ENCODE results near the gene SERPINI2.

SERPINI2 gene, protein sequence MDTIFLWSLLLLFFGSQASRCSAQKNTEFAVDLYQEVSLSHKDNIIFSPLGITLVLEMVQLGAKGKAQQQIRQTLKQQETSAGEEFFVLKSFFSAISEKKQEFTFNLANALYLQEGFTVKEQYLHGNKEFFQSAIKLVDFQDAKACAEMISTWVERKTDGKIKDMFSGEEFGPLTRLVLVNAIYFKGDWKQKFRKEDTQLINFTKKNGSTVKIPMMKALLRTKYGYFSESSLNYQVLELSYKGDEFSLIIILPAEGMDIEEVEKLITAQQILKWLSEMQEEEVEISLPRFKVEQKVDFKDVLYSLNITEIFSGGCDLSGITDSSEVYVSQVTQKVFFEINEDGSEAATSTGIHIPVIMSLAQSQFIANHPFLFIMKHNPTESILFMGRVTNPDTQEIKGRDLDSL

DNA sequence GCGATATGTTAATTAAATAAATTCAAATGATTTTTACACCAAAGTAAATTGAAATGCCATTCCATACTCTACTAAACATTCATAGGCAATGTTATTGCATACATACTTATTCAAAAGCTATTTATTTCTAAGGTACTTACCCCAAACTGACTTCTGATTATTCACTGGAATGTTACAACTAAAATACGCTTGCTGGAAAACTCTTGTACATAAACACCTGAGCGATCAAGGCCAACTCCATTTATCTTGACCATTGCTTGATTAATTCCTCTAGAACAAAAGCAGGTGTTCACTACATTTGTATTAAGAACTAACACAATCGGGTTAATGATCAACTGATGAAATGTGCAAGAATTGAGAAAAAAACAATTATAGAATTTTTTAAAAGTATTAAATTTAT is at the start of gene SERPINI2:
TSS of gene SERPINI2 (minus strand) at position 180 of the 400 bp plus-strand sequence. CDS start 2,208 bp downstream, outside the sequence.
- TF ChIP-seq GATA3 (IDR thresholded peaks at IDR 0.05; ENCODE audit: low read depth, low read length): no peak
- no peak for TF ChIP-seq GATA2 (IDR thresholded peaks at IDR 0.05; ENCODE audit: low read depth, low read length)

DNA sequence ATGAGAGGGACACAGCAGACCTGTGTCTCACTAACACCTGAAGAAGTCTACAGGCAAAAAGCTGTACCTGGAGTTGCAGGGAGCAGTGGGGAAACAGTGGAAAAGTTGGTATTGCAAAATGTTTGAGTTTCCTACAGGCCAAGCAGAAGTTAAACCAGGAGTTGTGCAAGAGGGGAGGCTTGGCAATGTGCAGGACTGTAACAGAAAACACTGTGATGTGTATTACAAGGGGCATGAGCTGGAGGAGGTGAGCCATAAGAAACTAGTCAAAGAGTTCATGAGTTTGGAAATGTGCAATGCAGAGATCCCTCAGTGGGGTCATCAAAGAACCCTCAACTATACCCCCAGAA is 47.1 kb upstream of the SERPINI2 start:
- TF ChIP-seq GATA3 (IDR thresholded peaks at IDR 0.05; ENCODE audit: low read depth, low read length) (no peak), GATA2 (IDR thresholded peaks at IDR 0.05; ENCODE audit: low read depth, low read length) (no peak)

DNA sequence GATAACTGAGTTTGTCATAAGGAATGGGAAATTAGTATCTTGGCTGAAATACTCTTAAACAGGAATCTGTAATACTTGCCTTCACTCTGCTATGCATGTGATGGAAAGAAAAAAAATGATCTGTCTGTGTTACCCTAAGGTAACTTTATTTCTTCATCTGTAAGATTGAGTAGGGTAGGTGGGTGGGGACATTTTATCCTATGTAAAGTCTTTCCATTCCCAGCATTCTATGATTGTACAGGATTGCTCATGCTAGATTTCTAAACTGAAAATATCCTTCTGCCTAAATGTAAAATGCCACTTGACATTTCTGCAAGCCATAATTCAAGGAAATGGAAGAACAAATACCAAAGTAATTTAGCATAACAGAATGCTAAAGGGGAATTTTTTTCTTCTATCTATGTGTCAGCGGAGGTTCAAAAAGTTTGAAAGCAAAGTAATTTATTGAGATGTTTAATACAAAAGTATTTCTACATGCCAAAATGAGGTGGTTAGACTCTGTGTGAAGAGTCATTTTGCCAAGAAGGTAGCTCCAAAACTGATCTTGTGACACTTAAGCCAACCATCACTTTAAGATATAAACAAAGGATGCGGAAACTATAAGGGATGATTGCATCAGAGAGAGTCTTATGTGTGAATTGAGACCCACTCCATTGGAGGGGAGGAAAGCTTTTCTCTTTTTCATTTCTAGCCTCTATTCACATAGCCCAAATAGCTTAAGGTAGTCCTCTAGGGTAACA is 46.6 kb upstream of the SERPINI2 start:
- no peak for TF ChIP-seq GATA3 (IDR thresholded peaks at IDR 0.05; ENCODE audit: low read depth, low read length)
- no peak for TF ChIP-seq GATA2 (IDR thresholded peaks at IDR 0.05; ENCODE audit: low read depth, low read length)

DNA sequence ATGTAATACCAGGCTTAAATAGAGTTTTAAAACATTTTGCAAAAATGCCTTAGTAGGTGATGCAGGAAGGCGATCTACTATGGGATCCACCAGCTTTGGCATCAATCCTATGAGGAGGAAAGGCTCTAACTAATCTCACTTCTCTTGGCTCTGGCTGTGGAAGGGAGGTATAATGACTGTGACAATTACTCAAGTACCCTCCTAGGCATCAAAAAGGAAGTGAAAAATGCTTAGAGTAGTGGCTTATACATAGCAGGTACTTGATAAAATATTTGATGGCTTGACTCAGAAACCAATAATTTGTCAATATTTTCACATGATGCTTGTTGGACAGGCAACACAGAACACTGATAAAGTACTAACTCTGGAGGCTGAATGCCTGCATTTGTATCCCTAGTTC is 34.1 kb upstream of the SERPINI2 start:
- TF ChIP-seq GATA2 (IDR thresholded peaks at IDR 0.05; ENCODE audit: low read depth, low read length): no peak

DNA sequence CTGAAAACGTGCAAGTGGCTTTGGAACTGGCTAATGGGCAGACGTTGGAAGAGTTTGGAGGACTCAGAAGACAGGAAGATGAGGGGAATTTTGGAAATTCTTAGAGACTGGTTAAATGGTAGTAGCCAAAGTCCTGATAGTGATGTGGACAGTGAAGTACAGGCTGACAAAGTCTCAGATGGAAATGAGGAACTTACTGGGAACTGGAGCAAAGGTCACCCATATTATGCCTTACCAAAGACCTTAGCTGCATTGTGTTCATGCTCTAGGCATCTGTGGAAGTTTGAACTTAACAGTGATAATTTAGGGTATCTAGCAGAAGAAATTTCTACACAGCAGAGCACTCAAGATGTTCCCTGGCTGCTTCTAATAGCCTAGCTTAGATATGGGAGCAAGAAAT is 28.6 kb upstream of the SERPINI2 start:
- TF ChIP-seq GATA3 (IDR thresholded peaks at IDR 0.05; ENCODE audit: low read depth, low read length) (no peak), GATA2 (IDR thresholded peaks at IDR 0.05; ENCODE audit: low read depth, low read length) (no peak)

DNA sequence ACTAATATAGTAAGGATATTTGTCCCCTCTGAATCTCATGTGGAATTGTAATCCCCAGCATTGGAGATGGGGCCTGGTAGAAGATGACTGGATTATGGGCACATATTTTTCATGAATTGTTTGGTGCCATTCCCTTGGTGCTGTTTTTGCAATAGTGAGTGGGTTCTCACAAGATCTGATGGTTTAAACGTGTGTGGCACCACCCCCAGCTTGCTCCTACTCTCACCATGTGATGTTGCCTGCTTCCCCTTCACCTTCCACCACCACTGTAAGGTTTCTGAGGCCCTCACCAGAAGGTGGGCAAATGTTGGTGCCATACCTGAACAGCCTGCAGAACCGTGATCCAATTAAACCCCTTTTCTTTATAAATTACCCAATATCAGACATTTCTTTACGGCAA is 28.1 kb upstream of the SERPINI2 start:
- no peak for TF ChIP-seq GATA3 (IDR thresholded peaks at IDR 0.05; ENCODE audit: low read depth, low read length)
- no peak for TF ChIP-seq GATA2 (IDR thresholded peaks at IDR 0.05; ENCODE audit: low read depth, low read length)

DNA sequence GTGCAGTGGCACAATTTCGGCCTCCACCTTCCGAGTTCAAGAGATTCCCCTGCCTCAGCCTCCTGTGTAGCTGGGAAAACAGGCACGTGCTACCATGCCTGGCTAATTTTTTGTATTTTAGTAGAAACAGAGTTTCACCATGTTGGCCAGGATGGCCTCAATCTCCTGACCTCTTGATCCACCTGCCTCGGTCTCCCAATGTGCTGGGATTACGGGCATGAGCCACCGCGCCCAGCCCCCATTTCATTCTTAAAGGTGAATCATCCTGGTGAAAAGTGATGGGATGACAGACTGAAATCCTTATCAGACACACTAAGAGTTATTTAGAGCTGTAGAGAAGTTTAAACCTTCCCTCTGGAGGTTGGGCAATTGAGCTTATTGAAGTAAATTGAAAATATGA is 24.1 kb upstream of the SERPINI2 start:
- TF ChIP-seq GATA2 (IDR thresholded peaks at IDR 0.05; ENCODE audit: low read depth, low read length) (no peak), GATA3 (IDR thresholded peaks at IDR 0.05; ENCODE audit: low read depth, low read length) (no peak)

DNA sequence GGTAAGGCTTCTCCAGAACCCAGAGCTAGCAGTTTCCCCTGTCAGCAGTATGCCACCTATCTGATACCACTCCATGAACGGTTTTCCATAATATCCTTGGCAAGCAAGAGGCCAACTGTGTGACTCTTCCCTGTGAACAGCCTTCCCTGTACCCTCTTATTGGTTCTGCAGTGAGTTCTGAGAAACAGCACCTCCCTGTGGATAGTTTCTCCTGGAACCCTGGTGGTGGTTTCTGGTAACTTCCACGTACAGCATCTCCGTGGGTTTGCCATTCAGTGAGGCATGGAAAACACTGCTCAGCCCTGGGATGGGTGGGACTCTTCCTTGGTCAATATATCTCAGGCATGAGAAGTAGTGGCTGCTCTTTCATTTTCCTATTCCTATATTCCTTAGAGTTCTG is 19.4 kb upstream of the SERPINI2 start:
- no peak for TF ChIP-seq GATA3 (IDR thresholded peaks at IDR 0.05; ENCODE audit: low read depth, low read length)
- no peak for TF ChIP-seq GATA2 (IDR thresholded peaks at IDR 0.05; ENCODE audit: low read depth, low read length)

DNA sequence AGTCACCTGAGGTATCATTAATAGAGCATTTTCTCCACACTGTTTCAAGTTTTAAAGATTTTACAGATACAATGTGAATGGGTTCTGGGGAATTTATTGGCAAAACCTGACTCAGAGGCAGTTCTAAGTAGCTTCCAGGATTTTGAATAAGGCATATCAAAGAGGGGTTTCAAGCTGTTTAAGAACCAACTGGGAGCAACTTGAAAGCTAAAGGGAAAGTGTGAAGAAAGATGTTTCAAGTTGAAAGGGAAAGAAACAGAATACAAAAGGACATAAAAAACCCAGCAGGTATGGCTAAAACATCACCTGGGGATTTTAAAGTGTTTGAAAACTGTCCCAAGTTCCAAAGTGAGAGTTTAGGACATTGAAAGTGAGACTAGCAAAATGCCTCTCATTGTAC is 17.8 kb upstream of the SERPINI2 start:
- TF ChIP-seq GATA2 (IDR thresholded peaks at IDR 0.05; ENCODE audit: low read depth, low read length) (no peak), GATA3 (IDR thresholded peaks at IDR 0.05; ENCODE audit: low read depth, low read length) (no peak)

DNA sequence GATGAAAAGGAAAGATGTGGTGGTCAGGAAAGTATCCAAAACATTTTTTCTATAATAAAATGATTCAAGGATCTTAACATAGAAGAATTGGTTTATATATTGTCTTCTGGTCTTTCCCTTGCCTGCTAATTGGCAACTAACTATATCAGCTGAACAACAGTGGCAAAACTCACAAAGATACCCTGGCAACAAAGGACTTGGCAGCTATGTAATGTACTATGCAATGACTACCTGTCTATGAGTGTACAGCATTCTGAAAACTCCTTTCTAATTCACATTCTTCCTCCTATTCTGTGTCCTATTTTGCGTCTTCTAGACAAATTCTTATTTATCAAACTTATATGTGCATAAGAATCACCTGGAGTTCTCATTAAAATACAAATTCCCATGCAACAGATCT is 15.7 kb upstream of the SERPINI2 start:
- TF ChIP-seq GATA3 (IDR thresholded peaks at IDR 0.05; ENCODE audit: low read depth, low read length): no peak
- no peak for TF ChIP-seq GATA2 (IDR thresholded peaks at IDR 0.05; ENCODE audit: low read depth, low read length)

DNA sequence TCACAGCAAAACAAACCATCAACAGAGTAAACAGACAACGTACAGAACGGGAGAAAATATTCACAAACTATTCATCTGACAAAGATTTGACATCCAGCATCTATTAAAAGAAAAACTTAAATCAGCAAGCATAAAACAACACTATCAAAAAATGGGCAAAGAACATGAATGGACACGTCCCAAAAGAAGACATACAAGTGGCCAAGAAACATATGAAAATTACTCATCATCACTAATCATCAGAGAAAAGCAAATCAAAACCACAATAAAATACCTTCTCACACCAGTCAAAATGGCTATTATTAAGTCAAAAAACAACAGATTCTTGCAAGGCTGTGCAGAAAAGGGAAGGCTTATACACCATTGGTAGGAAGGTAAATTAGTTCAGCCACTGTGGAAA is 13.7 kb upstream of the SERPINI2 start:
- TF ChIP-seq GATA2 (IDR thresholded peaks at IDR 0.05; ENCODE audit: low read depth, low read length) (no peak), GATA3 (IDR thresholded peaks at IDR 0.05; ENCODE audit: low read depth, low read length) (no peak)

DNA sequence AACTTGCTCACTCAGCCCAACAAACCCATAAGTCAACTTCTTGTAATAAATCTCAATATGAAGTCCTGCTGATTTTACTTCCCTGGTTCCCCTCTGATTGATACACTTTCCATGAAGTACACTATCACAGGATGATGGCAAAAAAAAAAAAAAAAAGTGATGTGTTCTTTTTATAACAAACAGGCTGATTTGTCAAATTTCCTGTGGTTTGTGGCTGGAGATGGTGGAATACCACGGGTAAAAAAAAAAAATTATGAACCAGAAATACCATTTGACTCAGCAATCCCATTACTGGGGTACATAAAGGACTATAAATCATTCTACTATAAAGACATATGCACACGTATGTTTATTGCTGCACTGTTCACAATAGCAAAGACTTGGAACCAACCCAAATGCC is 10.7 kb upstream of the SERPINI2 start:
- TF ChIP-seq GATA3 (IDR thresholded peaks at IDR 0.05; ENCODE audit: low read depth, low read length) (no peak), GATA2 (IDR thresholded peaks at IDR 0.05; ENCODE audit: low read depth, low read length) (no peak)

DNA sequence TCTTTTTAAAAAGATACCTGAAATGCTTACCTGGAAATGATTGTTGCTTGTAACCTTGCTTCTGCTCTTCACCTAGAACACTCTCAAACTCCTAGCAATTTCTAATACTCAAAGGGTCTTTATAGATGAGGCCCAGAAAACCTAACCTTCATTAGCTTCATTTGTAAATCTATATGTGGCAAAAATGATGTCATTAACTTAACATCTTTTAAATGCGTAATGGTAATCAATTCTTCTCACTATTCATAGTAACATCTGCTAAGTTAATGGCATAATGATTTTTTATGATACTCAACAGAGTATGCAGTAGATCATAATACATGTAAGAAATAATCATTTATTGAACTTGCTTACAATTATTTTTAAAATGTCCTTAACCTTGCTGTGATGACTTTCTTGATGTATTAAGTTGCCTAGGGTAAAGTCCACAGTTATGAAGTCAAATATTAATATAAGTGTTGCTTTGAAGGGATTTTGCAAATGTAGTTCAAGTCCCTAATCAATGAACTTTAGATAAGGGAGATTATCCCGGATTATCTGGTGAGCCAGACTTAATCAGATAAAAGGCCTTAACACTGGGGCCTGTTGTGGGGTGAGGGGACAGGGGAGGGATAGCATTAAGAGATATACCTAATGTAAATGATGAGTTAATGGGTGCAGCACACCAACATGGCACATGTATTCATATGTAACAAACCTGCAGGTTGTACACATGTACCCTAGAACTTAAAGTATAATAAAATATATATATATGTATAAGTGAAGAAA is 10.1 kb upstream of the SERPINI2 start:
- TF ChIP-seq GATA3 (IDR thresholded peaks at IDR 0.05; ENCODE audit: low read depth, low read length): no peak
- TF ChIP-seq GATA2 (IDR thresholded peaks at IDR 0.05; ENCODE audit: low read depth, low read length): no peak

DNA sequence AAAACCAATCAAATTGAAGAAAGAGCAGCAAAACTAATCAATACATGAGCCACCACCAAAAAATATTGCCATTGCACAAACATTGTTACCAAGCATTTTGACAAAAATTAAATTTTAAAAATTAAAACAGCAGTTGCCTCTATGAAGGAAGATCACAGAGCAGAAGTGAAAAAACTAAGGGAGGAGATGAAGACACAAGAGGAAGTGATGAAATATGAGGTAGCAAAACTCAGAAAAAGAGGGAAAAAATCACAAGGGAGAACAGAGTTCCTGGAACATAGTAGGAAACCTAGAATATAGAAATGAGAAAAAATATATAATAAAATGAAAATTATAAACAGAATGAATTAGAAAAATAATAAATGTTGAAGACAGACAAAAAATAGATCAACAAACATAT is 7.3 kb upstream of the SERPINI2 start:
- TF ChIP-seq GATA3 (IDR thresholded peaks at IDR 0.05; ENCODE audit: low read depth, low read length) (no peak), GATA2 (IDR thresholded peaks at IDR 0.05; ENCODE audit: low read depth, low read length) (no peak)

All from SH-SY5Y (cell line).